ENCODE measurements around the gene NFIA. TPM values are rescaled to one million over a fixed set of nuclear protein-coding genes. Genes with fewer than 3 reads are reported as not detected.

The NFIA gene
- total and polyA plus RNA-seq, 2 of the 13 experiments (the other 11 are each of a cell fraction or from before 2014, with no cell fraction given): 14.7 to 28.5 TPM

GRCh38 chr1:61157468-61157987 lies 75.2 kb downstream of the NFIA start (continued):
- TF ChIP-seq AHDC1 (CRISPR knock-in tag; IDR thresholded peaks at IDR 0.05; ENCODE audit: borderline replicate concordance) (peak; percentile 74; the same call in 1 of the 2 replicates), ZNF652 (CRISPR knock-in tag; IDR thresholded peaks at IDR 0.05; ENCODE audit: borderline replicate concordance, low read depth) (no peak), KLF6 (CRISPR knock-in tag; IDR thresholded peaks at IDR 0.05) (no peak), RNF219 (CRISPR knock-in tag; IDR thresholded peaks at IDR 0.05) (no peak), SP1 (IDR thresholded peaks at IDR 0.05) (no peak), SP1 (CRISPR knock-in tag; IDR thresholded peaks at IDR 0.05) (no peak), ZNF20 (CRISPR knock-in tag; IDR thresholded peaks at IDR 0.05) (no peak), TFAP4 (IDR thresholded peaks at IDR 0.05; ENCODE audit: borderline replicate concordance, low read depth) (no peak), SP2 (CRISPR knock-in tag; IDR thresholded peaks at IDR 0.05) (no peak), ZBTB37 (CRISPR knock-in tag; IDR thresholded peaks at IDR 0.05) (no peak), ZMAT5 (CRISPR knock-in tag; IDR thresholded peaks at IDR 0.05; ENCODE audit: borderline replicate concordance, low read depth) (no peak), TBX3 (IDR thresholded peaks at IDR 0.05; ENCODE audit: borderline replicate concordance) (peak; percentile 80), ZMYM4 (CRISPR knock-in tag; IDR thresholded peaks at IDR 0.05) (peak; percentile 55; the same call in 1 of the 2 replicates), ZNF580 (CRISPR knock-in tag; IDR thresholded peaks at IDR 0.05; ENCODE audit: borderline replicate concordance, low read depth) (no peak)
